Lung microvascular endothelial cell (primary cell): Measurements from ENCODE around the gene SGCB. TPM values are rescaled to one million over a fixed set of nuclear protein-coding genes. Genes with fewer than 3 reads are reported as not detected.

Source experiments
- DNase-seq, 2 donors: peaks; one replicate each; pipeline versions ENCODE4 v3.0.0 to v3.0.0-alpha.2; 2010; ENCODE audit warnings: low read depth in 2 of 2
- total RNA-seq: library from RNA; depleted of rRNA; stranded (reverse); fragments of >200 nt; gene quantifications from 2 replicates; pipeline ENCODE4 v1.2.1, GENCODE V29; 2014

Gene SGCB
- total RNA-seq, 1 donor from 2014 or later, result 8.7 TPM

DNA sequence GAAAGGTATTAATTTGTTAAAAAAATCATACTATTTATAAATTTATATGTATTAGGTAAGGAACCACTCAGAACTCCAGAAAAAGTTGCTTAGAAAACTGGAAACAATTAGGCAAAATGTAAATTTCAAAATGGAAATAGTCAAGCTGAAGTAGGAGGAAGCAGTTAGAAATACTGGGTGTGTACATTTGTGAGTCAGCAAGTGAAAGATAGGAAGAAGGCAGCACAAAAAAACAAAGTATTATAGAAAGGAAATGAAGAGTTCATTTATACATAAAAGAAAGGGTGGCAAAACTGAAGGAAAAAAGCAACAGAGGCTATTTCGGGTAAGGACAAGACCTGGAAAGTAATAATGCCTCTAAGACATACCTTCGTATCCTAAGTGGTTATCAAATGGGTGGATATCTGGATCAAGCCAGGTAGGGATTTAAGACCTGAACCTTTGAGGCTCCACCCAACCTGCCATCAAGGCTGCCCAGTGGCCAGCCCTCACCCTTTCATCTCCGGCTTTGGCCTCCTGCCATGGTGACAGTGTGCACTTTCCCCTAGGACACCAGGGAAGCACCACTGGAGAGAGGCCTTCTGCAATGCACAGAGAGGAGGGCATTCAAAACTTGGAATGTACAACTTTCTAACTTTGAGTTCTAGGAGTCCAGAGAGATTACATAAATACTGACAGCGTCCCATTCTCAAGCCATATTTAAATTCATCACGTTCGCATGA is 18.0 kb downstream of the SGCB start, which contains the start of gene LRRC66:
Gene LRRC66, minus strand, starts transcription at position 428 of the 722 bp plus-strand sequence. CDS start 2,750 bp downstream, outside the sequence.
- DNase-seq, result peak in 1 of 2 donors; percentile 17

DNA sequence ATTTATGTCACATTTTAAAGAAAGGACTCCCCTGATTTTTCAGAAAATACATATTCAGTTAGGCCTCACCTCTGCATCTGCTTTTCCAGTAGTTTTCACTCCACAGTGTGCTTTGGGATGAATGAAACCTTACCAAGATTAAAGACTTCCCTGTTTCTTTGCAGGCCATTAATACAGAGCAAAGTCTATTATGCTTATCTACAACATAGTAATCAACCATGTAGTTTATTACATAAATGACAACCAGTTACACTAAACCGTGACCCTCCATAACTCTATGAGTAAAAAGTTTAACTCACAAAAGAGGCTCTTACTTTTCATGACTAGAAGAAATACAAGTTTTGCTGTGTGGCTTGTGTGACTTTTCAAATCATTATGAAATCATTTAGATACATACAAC is 20.3 kb downstream of the SGCB start:
- DNase-seq, result no peak

DNA sequence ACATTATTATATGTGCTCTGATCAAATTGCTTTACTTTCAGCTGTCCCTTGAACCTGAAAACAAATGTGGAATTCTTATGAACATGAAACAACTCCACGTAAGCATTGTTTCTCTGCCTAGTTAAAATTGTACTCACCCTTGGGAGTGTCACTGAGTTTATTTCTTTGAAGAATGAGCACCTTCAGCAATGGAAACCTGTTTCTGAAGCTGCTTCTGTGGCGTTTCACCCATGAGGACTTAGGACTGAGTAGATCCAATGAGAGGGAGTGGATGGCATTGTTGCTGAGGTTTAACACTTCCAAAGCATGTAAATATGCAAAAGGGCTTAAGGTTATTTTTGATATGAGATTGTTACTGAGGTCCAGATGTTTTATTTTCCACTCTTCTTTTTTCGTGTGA is 21.1 kb downstream of the SGCB start:
- DNase-seq, result no peak

DNA sequence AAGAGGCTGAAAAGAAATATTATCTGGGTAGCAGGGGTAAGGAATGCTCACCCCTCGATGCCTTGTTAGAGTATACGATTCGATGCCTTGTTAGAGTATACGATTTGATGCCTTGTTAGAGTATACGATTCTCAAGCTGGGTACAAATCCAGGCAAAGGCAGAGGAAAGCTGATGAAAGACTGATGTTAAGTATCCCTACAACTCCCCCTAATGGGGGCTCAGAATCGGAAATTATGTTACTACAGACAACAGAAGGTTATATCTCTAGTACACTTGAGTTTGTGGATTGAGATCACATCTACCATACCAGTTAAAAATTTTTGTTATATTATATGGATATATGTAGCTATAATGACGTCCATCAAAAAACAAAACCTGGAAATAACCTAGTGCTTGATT is 22.7 kb downstream of the SGCB start:
- peak; percentile 10 to 37 for DNase-seq

DNA sequence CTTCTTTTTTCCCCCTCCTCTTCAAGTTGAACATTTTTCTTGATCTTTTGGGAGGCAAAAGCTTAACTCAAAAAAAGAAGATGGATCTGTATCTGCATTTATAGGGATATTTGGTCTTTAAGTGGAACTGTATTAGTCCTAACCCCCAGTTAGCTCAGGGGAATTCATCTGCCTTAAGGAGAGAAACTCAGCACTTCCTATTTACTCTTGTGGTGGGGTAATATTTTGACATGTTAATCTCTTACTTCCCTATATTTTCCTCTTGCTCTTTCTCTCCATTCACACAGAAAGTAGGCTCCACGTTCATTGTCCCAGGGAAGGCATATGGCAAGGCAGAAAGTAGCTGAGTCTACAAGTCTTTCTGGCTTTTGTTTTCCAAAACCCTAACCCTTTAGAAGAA is 23.2 kb downstream of the SGCB start:
- no peak for DNase-seq

DNA sequence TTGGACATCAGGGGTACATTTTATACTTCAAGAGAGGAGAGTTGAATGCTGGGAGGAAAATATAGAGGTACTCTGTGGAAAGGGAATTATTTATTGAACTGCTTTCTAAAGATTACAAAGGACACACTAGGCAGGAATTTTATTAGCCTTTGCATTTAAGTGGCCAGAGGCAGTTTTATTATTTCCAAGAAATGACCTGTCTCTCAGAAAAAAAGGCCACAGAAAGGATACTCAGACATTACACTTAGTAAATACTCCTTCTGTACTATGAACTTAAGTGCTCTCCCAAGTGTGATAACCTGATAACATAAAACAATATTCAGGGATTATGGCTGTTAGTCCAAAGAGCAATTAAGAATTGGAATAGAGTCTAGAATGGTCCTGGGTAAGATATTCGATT is 25.4 kb downstream of the SGCB start:
- DNase-seq, result no peak

DNA sequence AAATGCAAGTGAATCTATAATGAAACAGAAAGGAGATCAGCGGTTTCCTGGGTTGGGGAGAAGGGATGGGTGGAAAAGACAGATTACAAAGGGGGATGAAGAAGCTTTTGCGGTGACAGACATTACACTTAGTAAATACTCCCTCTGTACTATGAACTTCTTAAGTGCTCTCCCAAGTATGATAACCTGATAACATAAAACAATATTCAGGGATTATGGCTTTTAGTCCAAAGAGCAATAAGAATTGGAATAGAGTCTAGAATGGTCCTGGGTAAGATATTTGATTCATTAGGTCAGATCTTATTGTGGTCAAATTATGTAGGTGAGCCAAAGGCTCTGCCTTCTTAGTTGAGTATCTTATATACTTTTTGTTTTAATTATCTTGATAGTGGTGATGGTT is 27.1 kb downstream of the SGCB start:
- DNase-seq, result no peak

DNA sequence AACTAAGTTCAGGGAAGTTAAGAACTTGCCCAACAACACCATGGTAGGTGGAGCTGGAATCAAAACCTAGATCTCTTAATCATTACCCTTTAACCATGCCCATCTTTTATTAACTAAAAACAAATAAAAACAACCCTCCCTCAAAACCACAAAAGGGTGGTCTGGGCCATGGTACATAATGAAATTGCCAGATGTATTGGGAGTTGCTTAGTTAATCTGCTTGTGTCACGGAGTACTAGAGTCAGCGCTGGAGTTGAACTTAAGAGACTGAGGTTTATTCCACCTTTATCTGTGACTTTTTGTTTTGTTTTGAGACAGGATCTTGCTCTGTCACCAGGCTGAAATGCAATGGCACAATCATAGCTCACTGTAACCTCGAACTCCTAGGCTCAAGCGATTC is 31.2 kb downstream of the SGCB start:
- DNase-seq, result no peak

DNA sequence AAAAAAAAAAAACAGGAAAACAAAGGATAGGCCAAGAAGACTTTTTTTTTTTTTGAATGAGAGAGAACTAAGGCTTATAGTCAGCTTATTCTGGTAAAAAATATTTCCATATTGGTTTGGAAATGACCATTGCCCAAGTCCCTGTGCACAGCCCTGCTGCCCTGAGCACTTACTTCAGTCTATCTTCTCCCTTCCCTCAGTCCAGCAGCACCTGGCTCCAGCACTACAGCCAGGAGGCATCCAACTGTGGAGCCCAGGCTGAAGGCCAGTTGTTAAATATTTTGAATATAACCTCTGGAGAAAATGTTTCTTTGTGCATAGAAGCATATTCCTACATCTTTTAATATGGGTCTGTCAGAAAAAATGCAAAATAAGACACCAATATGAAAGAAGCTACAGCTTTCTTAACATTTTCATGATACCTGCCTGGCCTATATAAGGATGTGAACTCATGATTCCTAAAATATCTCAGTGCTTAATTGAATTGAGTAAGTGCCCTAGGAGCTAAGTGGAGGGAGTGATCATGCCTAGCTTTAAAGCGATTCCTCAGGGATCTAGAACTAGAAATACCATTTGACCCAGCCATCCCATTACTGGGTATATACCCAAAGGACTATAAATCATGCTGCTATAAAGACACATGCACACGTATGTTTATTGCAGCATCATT is 32.4 kb downstream of the SGCB start:
- DNase-seq, result no peak

DNA sequence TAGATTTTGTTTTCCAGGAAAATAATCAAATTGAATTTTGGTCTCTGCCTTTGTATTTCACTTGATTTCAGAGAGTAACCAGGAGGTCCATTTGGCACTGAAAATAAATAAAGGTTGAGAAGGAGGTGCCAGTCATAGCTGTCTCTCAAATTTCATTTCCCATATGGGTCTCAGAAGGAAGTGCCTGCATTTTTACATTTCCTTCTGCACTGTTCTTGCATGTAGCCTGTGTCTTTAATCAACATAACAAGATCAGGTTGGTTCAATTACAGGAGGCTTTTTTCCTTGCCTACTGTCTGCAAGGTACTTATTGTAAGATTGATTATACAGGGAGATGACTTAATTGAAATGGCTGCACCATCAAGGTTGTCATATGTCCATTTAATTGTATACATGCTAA is 33.7 kb downstream of the SGCB start:
- DNase-seq, result no peak

DNA sequence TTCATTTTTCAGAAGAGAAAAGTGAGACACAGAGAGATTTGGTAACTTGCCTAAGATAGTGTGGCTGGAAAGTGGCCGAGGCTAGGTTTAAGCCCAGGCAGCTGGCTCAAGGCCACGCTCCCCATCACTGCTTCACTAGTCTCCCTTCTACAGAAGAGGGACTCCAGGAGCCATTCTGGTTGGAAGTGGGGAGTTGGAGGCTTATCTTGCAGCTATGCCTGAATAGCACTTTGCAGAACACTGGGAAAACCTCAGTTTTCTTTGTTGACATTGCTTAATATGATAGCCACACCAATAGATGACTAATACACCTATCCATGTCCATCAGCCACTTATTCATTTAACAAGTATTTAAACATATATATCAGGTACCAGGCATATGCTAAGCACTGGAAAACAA is 36.5 kb downstream of the SGCB start:
- DNase-seq, result no peak

DNA sequence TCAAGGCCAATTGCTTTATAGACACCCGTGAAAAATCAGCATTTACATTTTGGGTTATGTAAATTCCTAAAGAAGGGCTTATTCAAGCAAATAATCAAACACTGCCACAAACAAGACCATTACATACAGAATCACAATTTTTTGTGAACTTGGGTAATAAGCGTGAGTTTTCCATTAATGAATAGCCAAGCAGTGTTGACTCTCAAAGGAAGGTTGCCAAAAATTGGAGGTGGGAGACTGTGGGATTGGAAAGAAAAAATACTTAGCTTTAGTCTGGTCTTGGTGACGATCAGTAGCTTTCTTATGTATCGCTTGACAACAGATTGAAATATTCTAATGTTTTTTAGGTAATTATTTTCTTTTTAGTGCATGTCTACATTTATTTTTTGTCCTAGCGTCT is 38.8 kb downstream of the SGCB start:
- DNase-seq, result no peak

DNA sequence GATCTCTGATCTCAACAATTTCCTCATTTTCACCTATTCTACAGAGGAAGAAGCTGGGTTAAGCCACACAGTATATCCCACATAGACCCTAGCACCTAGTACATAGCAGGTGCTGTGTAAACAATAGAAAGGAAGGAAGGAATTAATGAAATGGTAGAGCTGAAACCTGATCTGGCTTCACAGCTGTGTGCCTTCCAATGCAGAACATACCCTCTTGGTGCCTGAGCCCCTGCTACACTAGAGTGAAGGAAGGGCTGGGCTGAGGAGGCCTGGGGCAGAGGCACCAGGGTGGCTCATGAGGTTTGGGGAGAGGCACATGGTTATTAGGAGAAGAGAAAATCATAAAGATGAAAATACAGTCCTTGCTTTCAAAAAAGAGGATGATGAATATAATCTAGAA is 39.3 kb downstream of the SGCB start:
- no peak for DNase-seq

DNA sequence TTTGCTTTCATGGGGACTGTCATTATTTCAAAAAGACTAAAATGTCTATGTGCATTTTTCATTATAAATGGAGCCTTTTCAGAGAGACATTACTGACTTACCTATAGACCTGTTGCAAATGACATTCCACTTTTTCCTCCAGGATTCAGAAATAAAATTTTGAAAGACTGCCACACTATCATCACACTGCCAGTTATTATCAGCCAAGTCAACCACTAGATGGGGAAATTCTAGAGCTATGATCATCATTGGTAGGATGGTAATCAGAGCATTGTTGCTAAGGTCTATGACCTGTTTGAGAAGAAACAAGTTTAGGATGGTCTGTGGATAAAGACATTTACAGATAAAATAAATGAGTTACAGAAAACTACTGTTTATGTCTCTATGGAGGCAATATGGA is 40.5 kb downstream of the SGCB start:
- no peak for DNase-seq

DNA sequence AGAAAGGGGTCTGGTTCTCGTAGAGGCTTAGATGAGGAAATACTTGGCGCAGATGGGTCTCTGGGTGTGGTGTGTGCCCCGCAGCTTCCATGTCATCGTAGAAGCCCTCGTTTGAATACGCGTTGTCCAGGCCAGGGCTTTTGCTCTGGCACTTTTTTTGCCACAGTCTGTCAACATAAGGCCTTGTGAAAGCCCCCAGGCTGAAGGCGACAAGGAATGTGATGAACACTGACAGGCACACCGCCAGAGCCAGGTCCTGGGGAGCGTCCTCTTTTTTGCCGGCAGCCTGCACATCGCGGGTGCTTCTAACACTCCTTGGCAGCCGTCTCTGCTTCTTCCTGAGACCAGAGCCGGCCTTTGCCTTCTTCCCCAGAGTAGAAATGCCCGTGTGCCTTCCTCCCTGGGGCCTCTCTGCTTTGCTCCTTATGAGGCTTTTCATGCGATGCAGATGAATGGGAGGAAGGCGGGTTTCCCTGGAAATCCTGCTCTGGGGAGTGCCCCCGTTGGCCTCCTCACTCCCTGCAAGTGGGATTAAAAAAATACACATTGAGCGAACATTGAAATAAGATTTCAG is 42.4 kb downstream of the SGCB start:
- no peak for DNase-seq

Other genes with a start within 250 kb of the SGCB start
- gene DCUN1D4, start 195.1 kb downstream of the SGCB start, total RNA-seq, result 21.6 and 29.0 TPM in 2 replicates
- under 0.01 TPM in 1 of 2 replicates, not detected in the other for gene LRRC66, start 17.9 kb downstream of the SGCB start, total RNA-seq
- 0.79 and 2.2 TPM in 2 replicates for gene SPATA18, start 13.0 kb upstream of the SGCB start, total RNA-seq